Measurements from ENCODE around the gene CHST15. TPM values are rescaled to one million over a fixed set of nuclear protein-coding genes. Genes with fewer than 3 reads are reported as not detected.

The CHST15 gene
- total RNA-seq, 1 experiment from 2014 or later: 2.8 TPM

DNA sequence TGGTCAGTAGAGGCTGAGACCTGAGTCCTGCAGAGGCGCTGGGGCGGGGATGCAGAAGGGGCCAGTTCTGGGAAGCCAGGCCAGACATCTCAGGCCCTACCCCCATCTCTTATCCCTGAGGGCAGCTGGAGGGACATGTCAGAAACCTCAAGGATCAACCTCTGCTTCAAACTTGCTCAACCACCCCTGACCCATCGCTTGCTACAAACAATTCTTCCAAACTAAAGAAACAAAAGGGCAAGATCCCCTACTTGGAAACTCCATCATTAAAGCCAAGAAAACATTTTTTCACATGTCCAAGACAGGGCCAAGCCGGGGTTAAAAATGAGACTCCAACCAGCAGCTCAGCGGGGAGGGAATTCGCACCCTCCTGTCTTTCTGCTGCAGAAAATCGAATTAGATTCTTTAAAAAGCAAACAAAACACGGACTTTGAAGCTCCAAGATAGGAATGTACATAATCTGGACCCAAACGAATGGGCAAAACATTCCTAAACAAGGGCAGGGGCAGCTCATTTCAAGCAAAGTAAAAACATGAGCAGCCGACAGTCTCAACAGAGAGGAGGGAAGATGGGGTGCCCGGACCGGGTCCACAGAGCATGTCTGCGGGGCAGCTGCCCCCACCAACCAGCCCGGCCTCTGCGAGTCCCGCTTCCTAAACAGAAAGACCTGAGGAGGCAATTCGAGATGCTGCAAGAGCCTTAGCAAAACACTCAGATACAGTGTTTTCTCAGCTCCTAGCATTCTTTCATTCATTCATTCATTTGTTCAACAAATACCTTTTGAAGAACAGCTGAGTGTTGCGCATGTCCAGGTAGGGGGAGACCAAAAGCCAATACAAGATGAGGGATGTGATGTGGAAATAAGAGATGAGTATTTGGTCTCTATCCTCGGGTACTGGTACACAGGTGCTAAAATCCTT is 44.8 kb downstream of the CHST15 start:
- H3K27me3 ChIP-seq: no peaks in the 10 kb centered on the region
- H3K36me3 ChIP-seq: no peaks in the 10 kb centered on the region
- H3K9me3 ChIP-seq (replicated peaks): no peaks in the 10 kb centered on the region
- no peak for DNase-seq
- H3K4me1 ChIP-seq: no peaks in the 10 kb centered on the region
- no peak overlapping the region for H3K27ac ChIP-seq
- no peak overlapping the region for H3K4me3 ChIP-seq

DNA sequence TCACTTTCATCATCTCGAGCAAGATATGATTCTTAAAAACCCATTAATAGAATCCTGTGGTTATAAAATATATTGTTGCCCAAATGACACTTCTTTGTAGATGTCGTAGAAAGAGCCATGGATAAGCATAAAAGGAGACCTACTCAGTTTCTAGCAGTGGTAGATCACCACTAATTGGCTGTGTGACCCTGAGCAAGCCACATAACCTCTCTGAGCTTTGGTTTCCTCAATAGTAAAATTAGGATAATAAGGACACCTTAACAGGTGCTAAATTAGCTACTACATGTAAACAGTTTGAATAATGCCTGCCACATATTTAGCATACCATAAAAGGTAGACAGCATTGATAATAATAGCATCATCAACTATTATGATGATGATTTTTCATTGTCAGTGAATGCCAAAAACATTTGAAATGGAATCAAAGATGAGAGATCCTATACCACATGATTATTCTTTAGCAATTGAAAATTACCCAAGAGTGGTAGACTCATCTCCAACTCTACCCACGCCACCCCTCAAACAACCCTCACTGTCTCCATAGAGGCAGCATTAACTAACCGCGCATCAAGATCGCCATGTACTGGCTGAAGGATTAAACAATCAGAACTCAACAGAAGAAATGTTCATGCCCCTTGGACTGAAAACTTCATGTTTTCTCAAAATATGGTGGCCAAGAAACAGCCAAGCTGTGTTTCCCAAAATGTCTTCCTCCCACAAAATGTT is 45.8 kb downstream of the CHST15 start:
- Histone ChIP-seq H3K9me3 (replicated peaks) (no peaks in the 10 kb centered on the region), H3K27ac (no peak overlapping the region), H3K27me3 (no peaks in the 10 kb centered on the region), H3K4me1 (no peaks in the 10 kb centered on the region), H3K4me3 (no peak overlapping the region), H3K36me3 (no peaks in the 10 kb centered on the region)
- no peak for DNase-seq

GRCh38 chr10:124045801-124046355 is 47.5 kb downstream of the CHST15 start:
- Histone ChIP-seq H3K27me3 (no peaks in the 10 kb centered on the region), H3K4me1 (no peaks in the 10 kb centered on the region), H3K9me3 (replicated peaks) (no peaks in the 10 kb centered on the region), H3K36me3 (no peaks in the 10 kb centered on the region), H3K4me3 (no peak overlapping the region), H3K27ac (no peak overlapping the region)
- DNase-seq: no peak

- Histone ChIP-seq H3K4me3 (no peak overlapping the region), H3K36me3 (no peaks in the 10 kb centered on the region), H3K9me3 (replicated peaks) (no peaks in the 10 kb centered on the region), H3K27me3 (no peaks in the 10 kb centered on the region), H3K27ac (no peak overlapping the region), H3K4me1 (no peaks in the 10 kb centered on the region)
- DNase-seq: no peak
These were observed 48.1 kb downstream of the CHST15 start for GRCh38 chr10:124045276-124045675.

DNA sequence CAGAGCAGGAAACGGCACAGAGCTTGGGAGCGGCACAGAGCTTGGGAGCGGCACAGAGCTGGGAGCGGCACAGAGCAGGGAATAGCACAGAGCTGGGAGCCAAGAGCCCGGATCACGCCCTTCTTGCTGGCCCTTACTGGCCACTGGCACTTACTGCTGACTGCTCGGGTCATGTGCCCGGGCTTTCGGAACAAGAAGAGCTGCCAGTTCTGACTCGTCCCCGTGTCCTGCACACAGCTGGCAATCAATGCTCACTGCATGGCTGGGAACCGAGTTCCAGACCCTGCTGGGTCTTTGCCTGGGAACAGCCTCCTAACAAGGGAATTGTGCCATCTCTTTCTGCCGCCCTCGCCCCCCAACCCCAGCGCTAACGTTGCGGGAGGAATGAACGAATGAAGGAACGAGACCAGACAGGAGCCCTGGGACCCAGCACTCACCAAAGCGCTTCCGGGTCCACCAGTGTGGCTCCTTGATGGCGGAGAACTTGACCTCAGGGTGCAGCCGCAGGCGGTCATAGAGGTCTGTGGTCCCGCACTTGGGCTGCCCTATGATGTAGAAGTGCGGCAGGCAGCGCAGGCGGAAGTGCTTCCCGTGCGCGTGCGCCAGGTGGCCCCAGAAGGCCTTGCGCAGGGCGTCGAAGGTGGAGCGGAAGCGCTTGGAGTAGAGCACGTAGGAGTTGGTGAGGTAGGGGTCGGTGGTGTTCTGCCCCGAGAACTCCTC is 49.1 kb downstream of the CHST15 start:
- H3K4me3 ChIP-seq: no peak overlapping the region
- no peaks in the 10 kb centered on the region for H3K4me1 ChIP-seq
- H3K36me3 ChIP-seq: no peaks in the 10 kb centered on the region
- DNase-seq: no peak
- no peaks in the 10 kb centered on the region for H3K27me3 ChIP-seq
- no peaks in the 10 kb centered on the region for H3K9me3 ChIP-seq (replicated peaks)
- no peak overlapping the region for H3K27ac ChIP-seq

- no peaks in the 10 kb centered on the region for H3K27me3 ChIP-seq
- H3K9me3 ChIP-seq (replicated peaks): no peaks in the 10 kb centered on the region
- no peaks in the 10 kb centered on the region for H3K36me3 ChIP-seq
- no peaks in the 10 kb centered on the region for H3K4me1 ChIP-seq
- no peak overlapping the region for H3K27ac ChIP-seq
- no peak overlapping the region for H3K4me3 ChIP-seq
- DNase-seq: no peak
These were observed 49.9 kb downstream of the CHST15 start for GRCh38 chr10:124043310-124044142.

- Histone ChIP-seq H3K9me3 (replicated peaks) (no peaks in the 10 kb centered on the region), H3K4me1 (no peaks in the 10 kb centered on the region), H3K27ac (no peak overlapping the region), H3K4me3 (no peak overlapping the region), H3K27me3 (no peaks in the 10 kb centered on the region), H3K36me3 (no peaks in the 10 kb centered on the region)
- DNase-seq: no peak
These were observed 50.6 kb downstream of the CHST15 start for GRCh38 chr10:124042656-124043309.

- Histone ChIP-seq H3K36me3 (no peaks in the 10 kb centered on the region), H3K4me3 (no peak overlapping the region), H3K27me3 (no peaks in the 10 kb centered on the region), H3K9me3 (replicated peaks) (no peaks in the 10 kb centered on the region), H3K4me1 (no peaks in the 10 kb centered on the region), H3K27ac (no peak overlapping the region)
- DNase-seq: no peak
These were observed 51.5 kb downstream of the CHST15 start for GRCh38 chr10:124041675-124042445.

DNA sequence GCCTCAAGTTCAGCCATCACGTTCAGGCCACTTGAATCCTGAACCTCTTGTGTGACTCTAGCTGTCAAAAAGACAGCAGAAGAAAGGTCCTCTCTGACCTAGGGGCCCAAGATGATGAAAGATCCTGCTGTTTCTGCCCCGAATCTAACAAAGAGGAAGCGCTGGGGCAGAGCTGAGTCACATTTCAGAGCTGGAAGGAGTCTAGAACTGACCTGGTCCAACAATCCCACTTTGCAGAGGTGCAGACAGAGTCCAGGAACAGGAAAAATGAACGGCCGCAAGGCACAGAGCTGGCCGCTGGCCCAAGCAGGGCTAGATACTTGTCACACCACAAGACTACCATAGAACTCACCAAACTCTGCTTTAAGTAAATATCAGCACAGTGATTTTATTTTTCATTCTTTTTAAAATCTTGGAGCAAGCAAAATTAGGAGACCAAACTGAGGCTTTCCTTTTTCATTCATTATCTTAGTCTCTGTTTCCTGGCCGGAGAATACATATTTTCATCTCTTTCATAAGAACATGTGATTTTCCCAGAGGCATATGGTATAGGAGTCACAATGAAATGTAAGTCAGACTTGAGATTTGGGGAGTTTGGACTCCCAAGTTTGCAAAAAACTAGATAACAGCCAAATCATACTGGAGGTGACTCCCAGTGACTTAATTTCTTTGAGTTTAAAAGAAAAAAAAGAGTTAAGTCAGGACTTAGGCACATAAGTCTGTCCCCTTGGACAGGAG is 52.8 kb downstream of the CHST15 start:
- H3K27me3 ChIP-seq: no peaks in the 10 kb centered on the region
- no peaks in the 10 kb centered on the region for H3K36me3 ChIP-seq
- H3K4me1 ChIP-seq: no peaks in the 10 kb centered on the region
- no peaks in the 10 kb centered on the region for H3K9me3 ChIP-seq (replicated peaks)
- no peak overlapping the region for H3K27ac ChIP-seq
- no peak for DNase-seq
- H3K4me3 ChIP-seq: no peak overlapping the region

DNA sequence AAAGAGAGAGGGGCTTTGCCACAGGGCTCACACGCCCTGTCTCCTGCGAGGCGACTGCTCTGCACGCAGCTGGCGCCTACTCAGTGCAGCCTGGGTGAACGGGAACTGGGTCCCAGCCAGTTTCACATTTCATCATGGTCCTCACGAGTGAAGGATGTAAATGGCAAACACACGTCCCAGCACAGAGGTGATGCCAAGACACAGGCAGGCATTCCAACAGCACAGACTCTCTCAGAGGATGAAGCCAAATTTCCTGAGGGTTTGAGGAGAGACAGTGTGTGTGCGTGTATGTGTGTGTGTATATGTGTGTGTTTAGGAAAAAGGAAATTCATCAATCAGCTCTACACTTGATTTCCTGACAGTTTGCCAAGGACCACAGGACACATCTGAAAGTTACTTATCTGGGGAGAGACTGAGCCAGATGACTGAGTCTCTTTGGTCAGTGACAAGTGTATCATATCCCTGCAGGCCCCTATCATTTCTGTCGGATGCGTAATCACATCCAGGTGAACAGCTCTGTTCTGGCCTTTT is 53.9 kb downstream of the CHST15 start:
- no peaks in the 10 kb centered on the region for H3K9me3 ChIP-seq (replicated peaks)
- no peaks in the 10 kb centered on the region for H3K4me1 ChIP-seq
- H3K4me3 ChIP-seq: no peak overlapping the region
- no peak for DNase-seq
- H3K27ac ChIP-seq: no peak overlapping the region
- H3K27me3 ChIP-seq: no peaks in the 10 kb centered on the region
- H3K36me3 ChIP-seq: no peaks in the 10 kb centered on the region

GRCh38 chr10:124037784-124038183 is 55.6 kb downstream of the CHST15 start:
- no peak overlapping the region for H3K27ac ChIP-seq

DNA sequence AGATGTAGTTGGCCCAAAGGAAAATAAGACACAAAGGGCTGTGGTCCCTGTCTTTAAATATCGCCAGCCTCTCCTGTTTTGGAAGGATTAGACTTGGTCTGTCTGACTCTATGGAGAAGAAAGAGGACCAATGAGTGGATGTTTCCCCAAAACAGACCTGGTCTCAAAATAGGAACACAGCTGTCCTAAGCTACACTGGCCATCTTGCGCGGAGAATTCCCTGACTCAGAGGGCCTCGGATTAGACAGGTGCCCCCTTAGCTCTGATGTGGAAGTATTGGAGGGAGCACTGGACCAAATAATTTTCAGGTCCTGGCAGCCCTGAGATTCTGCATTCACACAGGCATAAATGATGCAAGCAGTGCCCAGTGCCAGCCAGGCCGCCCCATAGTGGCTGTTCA is 56.1 kb downstream of the CHST15 start:
- peak in 1 of 2 experiments; percentile 17 for DNase-seq
- no peaks in the 10 kb centered on the region for H3K36me3 ChIP-seq
- H3K27me3 ChIP-seq: no peaks in the 10 kb centered on the region
- no peaks in the 10 kb centered on the region for H3K4me1 ChIP-seq
- H3K27ac ChIP-seq: no peak overlapping the region
- no peak overlapping the region for H3K4me3 ChIP-seq
- no peaks in the 10 kb centered on the region for H3K9me3 ChIP-seq (replicated peaks)

More at GRCh38 chr10:124037784-124038183, 55.6 kb downstream of the CHST15 start:
- DNase-seq: no peak
- Histone ChIP-seq H3K36me3 (no peaks in the 10 kb centered on the region), H3K27me3 (no peaks in the 10 kb centered on the region), H3K9me3 (replicated peaks) (no peaks in the 10 kb centered on the region), H3K4me3 (no peak overlapping the region), H3K4me1 (no peaks in the 10 kb centered on the region)
